WI38 (cell line): ENCODE results near the gene NEDD4.

Source experiments
- H3K4me3 ChIP-seq: 2 replicates; pipeline ENCODE4 v1.5.1; 2011; ENCODE audit warnings: low read depth, mild to moderate bottlenecking, control low read depth, low read length
- CTCF ChIP-seq: IDR thresholded peaks from 2 replicates; pipeline ENCODE4 v1.5.1; 2012; ENCODE audit warnings: low read depth, mild to moderate bottlenecking, control low read depth, low read length

The NEDD4 gene

DNA sequence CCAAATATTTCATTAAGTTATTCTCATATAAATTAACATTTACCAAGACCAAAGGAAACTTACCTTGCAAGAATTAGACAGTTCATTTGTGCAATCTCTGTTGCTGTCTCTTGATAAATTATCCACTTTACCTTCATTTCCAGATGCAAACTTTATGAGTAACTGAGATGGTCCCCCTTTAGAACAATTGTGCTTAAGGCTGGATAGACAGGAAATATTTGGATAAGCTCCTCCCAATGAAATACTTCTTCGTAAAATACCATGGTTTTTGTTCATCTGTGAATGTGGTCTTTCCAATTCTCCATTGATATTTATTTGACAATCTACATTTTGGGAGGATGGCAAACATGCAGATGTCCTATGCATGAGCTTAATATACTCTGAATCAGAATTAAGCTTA lies 78.2 kb downstream of the NEDD4 start:
- peak overlapping the region; percentile 85 for H3K4me3 ChIP-seq
- no peak for TF ChIP-seq CTCF

- H3K4me3 ChIP-seq = peak overlapping the region; percentile 85
- no peak for TF ChIP-seq CTCF
Measured at GRCh38 chr15:55914446-55914845, 79.0 kb downstream of the NEDD4 start.

DNA sequence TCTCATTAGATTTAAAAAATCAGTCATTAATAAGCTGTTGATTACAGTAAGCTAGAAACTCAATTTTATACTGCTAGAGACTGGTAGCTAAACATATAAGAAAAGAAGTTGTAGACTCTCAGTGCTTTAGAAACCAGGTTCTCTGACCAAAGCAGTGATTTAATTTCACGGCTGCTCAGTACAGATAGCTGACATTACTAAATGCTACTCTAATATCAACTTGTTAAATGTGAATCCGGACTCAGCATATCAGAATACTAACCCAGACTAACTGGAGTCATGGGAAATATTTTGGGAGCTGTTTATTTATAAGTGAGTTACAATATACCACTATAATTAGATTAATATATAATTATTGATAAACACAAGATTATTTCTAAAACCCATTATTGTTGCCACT lies 80.4 kb downstream of the NEDD4 start:
- TF ChIP-seq CTCF = no peak
- peak overlapping the region; percentile 85 for H3K4me3 ChIP-seq

DNA sequence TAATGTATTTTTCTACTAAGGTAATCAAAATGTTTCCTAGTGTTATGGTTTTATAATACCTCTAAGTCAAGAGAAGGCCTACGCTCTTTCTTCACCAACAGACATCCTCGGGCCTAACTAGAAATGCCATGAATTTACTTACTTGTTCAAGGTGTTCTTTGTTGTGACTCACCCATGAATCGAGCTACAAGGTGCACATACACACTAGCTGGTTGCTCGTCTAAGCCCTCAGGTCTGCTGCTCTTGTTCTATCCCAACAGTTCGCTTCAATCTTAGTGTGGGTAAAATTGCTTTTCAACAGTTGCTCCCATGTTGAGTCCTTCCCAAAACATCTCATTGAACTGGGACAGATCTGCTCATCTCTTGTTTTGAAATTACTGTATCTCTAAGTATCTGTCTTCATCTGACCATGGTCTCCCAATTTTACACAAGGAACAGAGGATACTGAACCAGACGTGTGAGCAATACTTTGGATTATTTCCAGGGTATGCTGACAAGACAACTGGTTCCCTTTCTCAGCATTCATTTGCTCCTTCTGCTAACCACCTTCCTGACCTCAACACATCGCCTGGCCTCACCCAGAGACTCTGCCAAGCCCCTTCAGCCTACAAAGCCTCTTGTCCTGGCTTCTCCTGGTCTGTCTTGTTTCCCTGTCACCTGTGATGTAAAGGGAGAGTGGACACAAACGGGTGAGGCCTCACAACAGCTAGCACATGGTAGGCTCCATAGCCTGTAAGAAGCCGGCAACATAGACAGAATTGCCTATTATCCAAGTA lies 84.2 kb downstream of the NEDD4 start:
- no peak overlapping the region for H3K4me3 ChIP-seq
- TF ChIP-seq CTCF = no peak

DNA sequence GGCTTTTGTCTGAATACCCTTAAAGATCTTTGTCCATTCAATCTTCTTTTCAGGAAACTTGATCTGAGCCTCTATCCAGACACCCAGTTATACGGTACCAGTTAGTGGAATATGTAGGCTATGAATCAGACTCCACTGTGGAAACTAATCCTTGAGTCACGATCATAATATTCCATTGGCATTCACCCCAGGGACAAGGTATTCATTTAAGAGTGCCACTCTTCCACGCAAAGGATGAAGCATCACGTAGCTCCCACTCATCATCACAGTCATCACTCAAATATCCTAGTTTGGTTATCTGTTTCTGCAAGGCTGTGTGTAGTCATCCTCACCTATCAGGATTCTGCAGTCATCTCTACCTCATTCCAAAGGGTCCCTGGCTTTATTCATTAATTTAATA lies 85.6 kb downstream of the NEDD4 start:
- no peak for TF ChIP-seq CTCF
- peak overlapping the region; percentile 39 for H3K4me3 ChIP-seq

- no peak overlapping the region for H3K4me3 ChIP-seq
- TF ChIP-seq CTCF = no peak
Measured at GRCh38 chr15:55902981-55903380, 90.4 kb downstream of the NEDD4 start.

- no peak for TF ChIP-seq CTCF
- no peak overlapping the region for H3K4me3 ChIP-seq
Measured at GRCh38 chr15:55900019-55900418, 93.4 kb downstream of the NEDD4 start.
